GM18868 (cell line): Measurements from ENCODE around the gene PRKRA.
"Not testable (repeated sequence)": the region's sequence is repeated elsewhere in the genome, so short reads cannot be mapped to it uniquely, and the experiment has no call there.

Experiments used
- ATAC-seq: cut with Tn5 transposase; IDR thresholded peaks from one replicate; pipeline ENCODE4 v1.9.1; 2021; ENCODE audit warnings: mild to moderate bottlenecking, moderate library complexity; ENCODE audit not compliant: unreplicated experiment

Gene PRKRA

GRCh38 chr2:178450774-178451525, at the start of gene PRKRA, which contains the start of gene PJVK:
Gene PRKRA (minus strand): TSS chr2:178451175. CDS start chr2:178451030, 145 bp downstream.
Gene PJVK (plus strand): TSS chr2:178451378. CDS start chr2:178453410, 2,032 bp downstream.
- peak; percentile 78 for ATAC-seq

GRCh38 chr2:178499640-178500039, 48.7 kb upstream of the PRKRA start:
- ATAC-seq = no peak

- ATAC-seq = peak; percentile 70
Measured at GRCh38 chr2:178498137-178498536, 47.2 kb upstream of the PRKRA start.

GRCh38 chr2:178496049-178496448, 45.1 kb upstream of the PRKRA start:
- no peak for ATAC-seq

GRCh38 chr2:178491612-178492011, 40.6 kb upstream of the PRKRA start:
- ATAC-seq = no peak

DNA sequence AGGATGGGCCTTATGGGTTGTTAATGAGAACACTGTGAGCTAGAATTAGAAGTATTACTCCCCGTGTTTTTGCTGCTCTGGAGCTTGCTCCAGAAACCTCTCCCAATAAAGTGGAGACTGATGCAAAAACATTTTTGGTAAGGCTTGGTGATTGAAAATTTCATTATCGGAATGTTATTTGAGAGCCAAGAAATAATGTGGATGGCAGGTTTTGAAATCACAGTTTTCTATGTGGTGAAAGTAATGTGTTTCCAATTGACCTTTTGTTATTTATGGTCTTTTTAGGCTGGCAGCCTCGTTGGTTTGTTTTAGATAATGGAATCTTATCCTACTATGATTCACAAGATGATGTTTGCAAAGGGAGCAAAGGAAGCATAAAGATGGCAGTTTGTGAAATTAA, 34.4 kb upstream of the PRKRA start:
- ATAC-seq = no peak

- ATAC-seq = no peak
Measured at GRCh38 chr2:178484245-178485041, 33.5 kb upstream of the PRKRA start.

DNA sequence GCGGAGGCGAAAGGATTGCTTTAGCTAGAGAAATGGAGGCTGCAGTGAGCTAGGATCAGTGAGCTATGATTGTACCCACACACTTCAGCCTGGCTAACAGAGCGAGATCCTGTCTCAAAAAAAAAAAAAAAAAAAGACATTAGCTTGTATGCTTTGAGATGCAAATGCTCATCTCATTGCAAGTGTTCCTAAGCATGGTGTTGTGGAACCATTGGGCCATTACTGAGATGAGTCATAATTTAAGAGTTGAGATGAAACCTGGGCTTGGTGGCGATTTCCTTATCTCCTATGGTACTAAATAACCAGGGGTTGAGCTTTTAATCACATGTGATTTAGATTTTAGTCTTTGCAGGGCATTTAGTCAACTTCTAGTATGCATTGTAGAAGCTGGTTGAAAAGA, 31.5 kb upstream of the PRKRA start:
- ATAC-seq = peak; percentile 36

DNA sequence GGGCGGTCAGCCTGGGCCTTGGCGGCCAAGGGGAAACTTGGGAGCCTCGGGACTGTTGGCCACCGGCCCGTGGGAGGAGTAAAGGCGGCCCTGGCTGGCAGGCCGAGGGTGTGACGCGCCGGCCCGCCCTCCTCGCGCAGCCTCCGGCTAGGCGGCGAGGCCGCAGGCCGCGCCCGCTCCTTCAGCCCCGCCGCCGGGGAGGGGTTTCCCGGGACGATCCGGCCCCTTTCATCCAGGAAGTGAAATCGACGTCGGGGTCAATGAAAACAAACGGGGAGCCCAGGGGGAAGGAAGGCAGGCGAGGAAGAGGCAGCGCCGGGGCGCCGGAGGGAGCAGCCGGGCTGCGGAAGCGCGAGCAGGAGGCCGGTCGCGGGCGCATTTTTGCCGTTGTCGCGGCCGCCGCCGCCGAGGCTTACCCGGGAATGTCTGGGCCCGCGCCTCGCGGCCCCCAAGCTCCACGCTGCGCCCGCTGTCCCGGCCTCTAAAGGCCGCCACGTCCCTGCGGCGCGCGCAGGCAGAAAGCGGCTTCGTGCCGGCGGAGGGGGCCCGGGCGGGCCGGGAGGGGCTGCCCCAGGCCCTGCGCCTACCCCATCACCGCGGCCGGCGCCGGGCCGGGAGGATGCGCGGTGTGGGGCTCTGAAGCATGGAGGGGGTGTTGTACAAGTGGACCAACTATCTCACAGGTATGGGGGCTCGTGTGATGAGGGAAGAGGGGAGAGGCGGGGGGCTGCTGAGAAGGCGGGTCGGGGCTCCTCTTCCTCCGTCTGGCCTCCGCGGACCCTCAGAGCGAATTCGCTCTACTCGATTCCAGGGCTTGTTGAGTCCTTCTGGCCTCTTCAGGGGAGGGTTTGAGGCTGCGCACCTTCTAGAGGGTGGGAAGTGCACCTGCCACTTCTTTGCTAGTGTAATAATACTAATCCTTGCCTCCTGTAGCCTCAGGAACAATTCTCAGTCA, 29.5 kb upstream of the PRKRA start, which contains the start of gene PLEKHA3:
TSS of gene PLEKHA3 (plus strand) at position 231 of the 955 bp plus-strand sequence. CDS start at position 644, 413 bp downstream.
- ATAC-seq = peak; percentile 70

GRCh38 chr2:178479758-178480226, 28.8 kb upstream of the PRKRA start:
- ATAC-seq = no peak

- no peak for ATAC-seq
Measured at GRCh38 chr2:178479275-178479616, 28.3 kb upstream of the PRKRA start.

- ATAC-seq = peak; percentile 43
Measured at GRCh38 chr2:178478439-178479274, 27.7 kb upstream of the PRKRA start, which contains the start of gene FKBP7. Gene FKBP7 (minus strand): TSS chr2:178478600. CDS start chr2:178478499, 101 bp downstream.

DNA sequence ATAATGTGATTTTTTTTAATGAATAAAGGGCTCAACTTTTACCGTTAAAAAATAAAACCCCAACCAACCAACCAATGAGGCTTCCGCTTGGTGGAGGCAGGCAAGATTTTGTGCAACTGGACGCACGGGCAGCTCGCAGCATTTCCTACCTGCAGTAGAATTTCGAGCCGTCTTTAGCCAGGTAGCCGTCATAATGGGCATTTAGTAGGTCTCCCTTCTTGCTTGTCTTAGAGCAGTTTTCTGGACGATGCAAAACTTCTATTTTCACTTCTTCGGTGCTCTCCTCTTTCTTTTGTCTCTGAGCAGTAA, 27.1 kb upstream of the PRKRA start:
- no peak for ATAC-seq

DNA sequence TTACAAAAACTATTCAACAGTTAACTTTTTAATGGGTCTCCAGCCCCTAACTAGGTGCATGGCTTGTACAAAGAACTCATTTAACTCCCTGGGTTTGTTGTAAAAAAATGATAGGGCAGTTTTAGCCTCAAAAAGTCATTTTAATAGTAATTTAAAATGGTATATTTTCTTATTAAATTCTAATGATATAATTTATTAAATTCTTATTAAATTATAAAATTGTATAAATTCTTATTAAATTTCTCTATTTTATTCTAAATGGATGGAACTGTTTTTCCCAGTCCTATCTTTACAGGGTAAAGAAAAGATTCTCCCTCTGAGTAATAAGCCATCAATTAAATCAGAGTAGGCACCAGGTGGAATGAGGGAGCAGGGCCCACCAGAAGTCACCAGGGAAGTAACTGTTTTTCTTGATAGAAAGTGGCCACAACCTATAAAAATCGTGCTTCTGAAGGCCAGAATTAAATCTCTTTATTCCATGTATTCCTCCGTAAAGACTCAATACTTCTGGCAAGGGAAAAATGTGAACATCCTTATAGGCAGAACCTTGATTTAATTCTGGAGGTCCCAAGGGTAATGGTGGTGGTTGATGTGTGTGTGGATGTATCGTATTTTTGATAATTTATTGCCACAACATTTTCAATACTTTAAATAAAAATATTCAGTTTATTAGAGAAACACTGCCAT, 26.6 kb upstream of the PRKRA start:
- ATAC-seq = no peak

DNA sequence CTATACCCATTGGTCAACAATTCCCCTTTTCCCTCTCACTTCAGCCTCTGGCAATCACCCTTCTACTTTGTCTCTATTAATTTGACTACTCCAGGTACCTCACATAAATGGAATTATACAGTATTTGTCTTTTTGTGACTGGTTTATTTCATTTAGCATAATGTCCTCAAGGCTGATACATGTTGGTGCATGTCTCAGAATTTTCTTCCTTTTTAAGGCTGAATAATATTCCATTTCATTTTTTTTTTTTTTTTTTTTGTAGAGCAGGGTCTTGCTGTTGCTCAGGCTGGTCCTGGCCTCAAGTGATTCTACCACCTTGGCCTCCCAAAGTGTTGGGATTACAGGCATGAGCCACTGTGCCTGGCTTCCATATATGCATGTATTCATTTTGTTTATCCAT, 25.5 kb upstream of the PRKRA start:
- ATAC-seq = no peak

DNA sequence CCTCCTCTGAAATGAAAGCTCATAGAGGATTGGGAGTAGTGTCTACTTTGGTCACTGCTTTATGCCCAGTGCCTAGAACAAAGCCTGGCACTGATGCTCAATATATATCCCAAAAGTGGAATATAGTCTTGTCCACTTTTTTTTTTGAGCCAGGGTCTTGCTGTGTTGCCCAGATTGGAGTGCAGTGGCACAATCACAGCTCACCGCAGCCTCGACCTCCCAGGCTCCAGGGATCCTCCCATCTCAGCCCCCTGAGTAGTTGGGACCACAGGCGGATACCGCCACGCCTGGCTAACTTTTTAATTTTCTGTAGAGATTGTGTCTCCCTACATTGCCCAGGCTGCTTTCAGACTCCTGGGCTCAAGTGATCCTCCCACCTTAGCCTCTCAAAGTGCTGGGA, 23.6 kb upstream of the PRKRA start:
- no peak for ATAC-seq

GRCh38 chr2:178473931-178474330, 23.0 kb upstream of the PRKRA start:
- no peak for ATAC-seq

GRCh38 chr2:178473373-178473772, 22.4 kb upstream of the PRKRA start:
- no peak for ATAC-seq

DNA sequence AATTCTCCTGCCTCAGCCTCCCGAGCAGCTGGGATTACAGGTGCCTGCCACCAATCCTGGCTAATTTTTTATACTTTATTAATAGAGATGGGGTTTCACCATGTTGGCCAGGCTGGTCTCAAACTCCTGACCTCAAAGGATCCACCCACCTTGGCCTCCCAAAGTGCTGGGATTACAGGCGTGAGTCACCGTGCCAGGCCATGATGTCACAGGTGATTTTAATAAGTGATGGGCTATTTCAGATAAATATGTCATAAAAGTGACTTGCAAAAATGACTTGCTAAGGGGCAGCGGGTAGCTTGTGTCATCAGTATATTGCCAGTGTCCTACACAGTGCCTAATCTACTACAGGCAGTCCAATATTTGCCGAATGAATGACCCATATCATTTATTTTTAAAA, 20.3 kb upstream of the PRKRA start:
- not testable (repeated sequence) for ATAC-seq
